H7 (cell line): ENCODE data around the gene FAM98A. TPM values are rescaled to one million over a fixed set of nuclear protein-coding genes. Genes with fewer than 3 reads are reported as not detected.

ENCODE experiments used
- DNase-seq: peaks from one replicate; pipeline ENCODE4 v3.0.0; 2012
- H3K27me3 ChIP-seq: 2 replicates; pipeline ENCODE4 v1.6.0; 2011; ENCODE audit warnings: mild to moderate bottlenecking, low read length; ENCODE audit not compliant: control insufficient read depth, insufficient read depth
- H3K36me3 ChIP-seq: replicated peaks from 2 replicates; pipeline ENCODE4 v1.5.1; 2011; ENCODE audit warnings: low read length; ENCODE audit not compliant: control insufficient read depth, insufficient read depth
- H3K4me3 ChIP-seq: 2 replicates; pipeline ENCODE4 v1.5.1; 2011; ENCODE audit warnings: low read depth, mild to moderate bottlenecking, control low read depth, low read length, moderate library complexity; ENCODE audit not compliant: insufficient read depth
- total RNA-seq: library from RNA; depleted of rRNA; stranded (reverse); fragments of >200 nt; shearing (Covaris generic); gene quantifications from 2 replicates; pipeline ENCODE4 v1.2.3, GENCODE V29; 2014

Gene FAM98A
- total RNA-seq, 1 experiment from 2014 or later, result 27.7 TPM

DNA sequence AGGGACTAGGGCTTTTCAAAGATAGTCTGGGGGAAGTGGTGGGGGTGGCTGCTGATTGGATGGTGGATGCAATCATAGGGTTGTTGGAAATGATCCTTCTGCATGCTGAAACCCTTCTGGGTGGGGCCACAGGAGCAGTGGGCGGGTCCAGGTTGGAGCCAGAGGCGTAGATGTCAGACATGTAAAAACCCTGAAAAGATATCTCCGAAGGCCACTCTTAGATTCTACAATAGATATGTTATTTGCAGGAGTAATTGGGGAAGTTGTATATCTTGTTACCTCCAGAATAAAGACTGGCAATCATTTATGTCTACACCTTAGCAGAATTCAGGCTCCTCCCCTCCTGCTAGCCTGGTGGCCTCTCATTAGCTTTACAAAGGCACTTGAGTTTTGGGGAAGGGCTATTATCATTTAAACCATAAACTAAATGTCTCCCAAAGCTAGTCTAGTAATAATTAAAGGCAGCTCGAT is 8.2 kb upstream of the FAM98A start:
- no peaks in the 10 kb centered on the region; the same call in 1 of the 2 replicates for H3K36me3 ChIP-seq
- no peaks in the 10 kb centered on the region for H3K27me3 ChIP-seq
- no peak overlapping the region for H3K4me3 ChIP-seq
- DNase-seq, result peak; percentile 77

DNA sequence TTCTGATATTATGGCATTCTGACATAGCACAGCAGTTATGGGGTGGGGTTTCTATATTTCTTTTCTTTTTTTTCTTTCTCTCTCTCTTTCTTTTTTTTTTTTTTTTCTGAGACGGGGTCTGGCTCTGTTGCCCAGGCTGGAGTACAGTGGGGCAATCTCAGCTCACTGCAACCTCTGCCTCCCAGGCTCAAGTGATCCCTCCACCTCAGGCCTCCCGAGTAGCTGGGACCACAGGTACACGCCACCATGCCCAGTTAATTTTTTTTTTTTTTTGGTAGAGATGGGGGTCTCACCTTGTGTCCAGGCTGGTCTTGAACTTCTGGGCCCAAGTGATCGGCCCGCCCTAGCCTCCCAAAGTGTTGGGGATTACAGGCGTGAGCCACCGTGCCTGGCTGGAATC is 7.5 kb upstream of the FAM98A start:
- H3K4me3 ChIP-seq, result no peak overlapping the region
- DNase-seq, result no peak
- no peaks in the 10 kb centered on the region; the same call in 1 of the 2 replicates for H3K36me3 ChIP-seq
- no peaks in the 10 kb centered on the region for H3K27me3 ChIP-seq

DNA sequence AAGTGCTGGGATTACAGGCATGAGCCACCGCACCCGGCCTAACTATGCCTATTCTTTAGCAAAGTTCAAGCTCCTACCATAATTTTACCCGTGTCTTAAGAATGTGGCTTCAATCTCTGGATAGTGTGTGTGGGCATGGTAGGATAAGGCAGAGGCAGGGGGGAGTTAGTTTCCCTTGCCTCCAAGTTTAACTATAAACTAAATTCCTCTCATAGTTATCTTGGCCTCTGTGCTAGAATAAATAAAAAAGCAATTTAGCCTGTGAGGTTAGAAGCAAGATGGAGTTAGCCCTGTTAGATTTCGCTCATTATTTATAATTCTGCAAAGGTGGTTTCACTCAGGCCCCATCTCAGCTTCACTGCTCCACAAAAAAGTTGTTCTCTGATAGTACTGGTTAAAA is 7.0 kb upstream of the FAM98A start:
- DNase-seq, result no peak
- H3K4me3 ChIP-seq, result no peak overlapping the region
- H3K27me3 ChIP-seq, result no peaks in the 10 kb centered on the region
- no peaks in the 10 kb centered on the region; the same call in 1 of the 2 replicates for H3K36me3 ChIP-seq

DNA sequence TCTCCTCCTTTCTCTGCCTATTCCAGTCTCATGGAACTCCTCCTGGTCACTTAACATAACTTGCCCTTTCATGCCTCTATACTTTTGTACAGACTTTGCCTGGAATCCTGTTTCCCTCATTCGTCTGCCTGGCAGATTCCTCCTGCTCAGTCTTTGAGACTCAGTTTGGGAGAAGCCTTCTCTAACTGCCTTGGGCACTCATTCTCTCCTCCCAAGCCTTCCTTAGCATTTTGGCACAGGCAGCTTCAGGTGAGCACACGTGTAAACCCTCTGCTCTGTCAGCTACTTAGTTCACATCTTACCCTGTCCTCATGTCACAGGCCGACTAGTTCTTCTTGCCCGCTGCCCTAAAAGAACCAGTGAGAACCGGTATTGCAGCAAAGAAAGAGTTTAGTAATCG is 6.0 kb upstream of the FAM98A start:
- H3K4me3 ChIP-seq, result no peak overlapping the region
- no peaks in the 10 kb centered on the region for H3K27me3 ChIP-seq
- H3K36me3 ChIP-seq, result no peaks in the 10 kb centered on the region
- no peak for DNase-seq

DNA sequence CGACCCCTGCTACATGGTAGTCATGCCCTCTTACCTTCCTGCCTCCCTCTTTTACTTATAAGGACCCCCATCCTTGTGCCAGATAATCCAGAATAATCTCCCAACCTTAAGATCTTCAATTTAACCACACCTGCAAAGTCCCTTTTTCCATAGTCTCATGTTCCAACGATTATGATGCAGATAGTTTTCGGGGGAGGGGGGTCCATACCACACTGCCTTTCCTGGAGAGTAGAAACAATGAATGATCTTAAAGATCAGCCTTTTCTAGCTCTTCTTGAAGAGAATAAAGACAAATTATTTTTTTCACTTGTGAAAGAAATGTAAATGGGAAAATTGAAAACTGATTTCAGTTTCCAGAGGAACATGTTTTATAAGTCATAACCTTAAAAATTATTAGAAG is 4.3 kb upstream of the FAM98A start:
- no peaks in the 10 kb centered on the region for H3K27me3 ChIP-seq
- H3K4me3 ChIP-seq, result no peak overlapping the region
- DNase-seq, result peak; percentile 57
- H3K36me3 ChIP-seq, result no peaks in the 10 kb centered on the region

DNA sequence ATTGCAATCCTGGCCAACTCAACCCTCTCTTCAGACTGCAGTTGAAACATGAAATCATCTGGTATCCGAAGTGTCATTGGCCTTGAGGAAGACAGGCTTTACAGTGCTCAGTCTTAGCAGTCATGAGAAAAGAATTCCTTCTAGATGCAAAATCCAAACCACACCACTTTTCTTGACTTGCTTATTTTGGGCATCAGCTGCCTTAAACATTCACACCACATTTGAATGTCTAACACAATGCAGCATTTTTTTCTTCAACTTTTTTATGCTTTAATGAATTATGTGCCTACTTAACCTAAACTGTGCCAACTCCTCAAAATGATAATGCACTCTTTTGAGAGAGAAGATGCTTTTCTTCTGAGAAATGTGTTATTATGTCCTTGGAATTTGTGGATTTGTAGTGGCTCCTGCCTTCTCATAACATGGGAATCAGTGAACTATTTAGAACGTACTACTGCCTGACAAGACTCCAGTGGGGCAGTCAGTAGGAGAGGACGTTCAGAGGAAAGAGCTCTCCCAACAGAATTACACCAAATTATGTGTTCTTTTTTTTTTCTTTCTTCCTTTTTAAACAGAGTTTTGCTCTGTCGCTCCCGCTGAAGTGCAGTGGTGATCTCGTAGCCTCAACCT is 3.2 kb upstream of the FAM98A start:
- no peaks in the 10 kb centered on the region for H3K27me3 ChIP-seq
- no peaks in the 10 kb centered on the region for H3K36me3 ChIP-seq
- DNase-seq, result no peak
- no peak overlapping the region for H3K4me3 ChIP-seq

DNA sequence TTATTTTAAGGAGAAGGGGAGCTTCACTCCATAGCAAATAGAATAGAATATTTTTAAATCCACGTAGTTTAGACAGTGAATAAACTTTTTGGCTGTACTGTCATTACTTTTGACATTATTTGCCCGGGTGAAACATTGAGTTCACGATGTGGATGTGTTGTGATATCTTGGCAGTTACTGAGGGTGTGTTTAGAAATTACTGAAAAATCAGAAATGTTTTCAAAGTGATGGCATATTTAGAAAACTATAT is 769 bp upstream of the FAM98A start:
- Histone ChIP-seq H3K36me3 (no peaks in the 10 kb centered on the region), H3K27me3 (no peaks in the 10 kb centered on the region), H3K4me3 (peak overlapping the region; percentile 95)
- DNase-seq, result no peak

DNA sequence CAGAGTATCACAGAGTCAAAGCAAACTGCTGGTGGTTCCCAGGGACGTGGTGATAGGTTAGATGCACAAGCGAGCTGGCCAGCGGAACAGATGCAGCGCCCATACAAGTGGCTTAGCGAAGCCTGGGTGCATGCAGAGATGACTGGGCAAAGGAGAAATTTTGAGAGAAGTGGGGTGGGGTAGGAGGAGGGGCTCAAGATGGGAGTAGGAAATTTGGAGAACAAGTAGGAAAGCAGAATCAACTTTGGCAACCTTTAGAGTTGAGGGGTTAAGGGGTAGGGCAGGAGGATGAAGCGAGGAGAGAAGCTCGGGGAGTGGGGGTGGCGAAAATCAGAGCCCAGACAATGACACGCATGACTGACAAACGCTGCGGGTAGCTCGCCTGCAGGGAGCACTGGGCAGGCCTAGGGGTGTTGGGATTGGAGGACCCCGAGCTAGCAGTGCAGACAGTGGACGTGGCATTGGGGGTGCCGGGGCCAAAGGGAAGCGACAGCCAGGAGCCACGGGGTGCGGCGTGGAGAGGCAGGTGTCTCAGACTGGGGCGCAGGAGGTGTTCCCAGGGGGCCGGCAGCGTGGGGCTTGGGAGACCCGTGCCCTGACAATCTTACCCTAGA is 431 bp downstream of the FAM98A start:
- DNase-seq, result peak; percentile 56
- Histone ChIP-seq H3K27me3 (no peaks in the 10 kb centered on the region), H3K4me3 (peak overlapping the region; percentile 95), H3K36me3 (peaks cover 6% of the 10 kb centered on the region)

DNA sequence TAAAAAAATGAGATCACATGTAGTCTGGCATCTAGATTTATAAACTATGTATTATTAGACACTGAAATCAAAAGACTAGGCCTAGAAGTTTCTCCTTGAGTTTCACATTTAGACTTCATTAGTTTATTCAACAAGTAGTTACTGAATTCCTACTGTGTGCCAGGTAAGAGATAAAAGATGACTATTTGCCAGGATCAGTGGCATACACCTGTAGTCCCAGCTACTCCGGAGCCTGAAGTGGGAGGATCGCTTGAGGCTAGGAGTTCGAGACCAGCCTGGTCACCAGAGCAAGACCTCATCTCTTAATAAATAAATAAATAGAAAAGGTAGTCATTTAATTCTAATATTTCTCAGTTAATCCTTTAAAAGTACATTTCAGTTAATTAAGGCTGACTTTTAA is 2.1 kb downstream of the FAM98A start:
- Histone ChIP-seq H3K4me3 (no peak overlapping the region), H3K27me3 (no peaks in the 10 kb centered on the region)
- DNase-seq, result no peak

DNA sequence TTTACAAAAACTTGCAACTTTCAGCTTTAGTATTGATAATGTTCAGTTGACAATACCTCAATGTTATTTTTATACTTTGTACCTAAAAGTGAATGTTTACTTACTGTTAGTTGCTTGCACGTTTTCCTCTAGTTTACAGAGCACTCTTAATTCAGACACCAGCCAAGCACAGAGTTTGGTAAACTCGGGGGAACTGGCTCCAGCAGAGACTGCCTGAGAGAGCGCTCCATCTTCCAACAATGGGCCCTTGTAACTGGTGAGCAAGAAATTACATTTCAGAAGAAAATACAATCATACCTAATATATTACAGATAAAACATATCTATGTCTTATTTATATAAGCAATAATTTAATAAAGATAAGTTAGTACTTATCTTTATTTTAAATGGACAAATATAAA is 3.7 kb downstream of the FAM98A start:
- no peak overlapping the region for H3K4me3 ChIP-seq
- DNase-seq, result no peak
- peaks cover 13% of the 10 kb centered on the region for H3K36me3 ChIP-seq
- no peaks in the 10 kb centered on the region for H3K27me3 ChIP-seq

More for the DNA sequence above, 2.1 kb downstream of the FAM98A start:
- peaks cover 11% of the 10 kb centered on the region for H3K36me3 ChIP-seq

DNA sequence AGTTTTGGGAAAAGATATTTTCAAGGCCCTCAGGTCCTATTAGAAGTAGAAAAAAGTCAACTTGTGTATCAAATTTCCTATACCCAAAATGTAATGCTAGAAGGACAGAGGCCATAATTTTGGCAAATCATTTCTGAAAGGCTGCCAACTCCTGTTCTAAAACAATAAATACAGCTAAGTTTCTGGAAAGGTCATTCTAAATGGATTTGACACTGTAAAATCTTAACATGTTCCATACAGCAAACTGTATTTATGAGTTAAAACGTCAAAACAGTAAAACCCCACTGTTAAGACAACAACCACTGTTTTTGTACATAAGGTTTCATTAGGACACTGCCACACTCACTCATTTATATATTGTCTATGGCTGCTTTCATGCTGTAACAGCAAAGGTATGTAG is 9.7 kb downstream of the FAM98A start:
- Histone ChIP-seq H3K36me3 (peaks cover 21% of the 10 kb centered on the region), H3K4me3 (no peak overlapping the region), H3K27me3 (no peaks in the 10 kb centered on the region)
- no peak for DNase-seq

DNA sequence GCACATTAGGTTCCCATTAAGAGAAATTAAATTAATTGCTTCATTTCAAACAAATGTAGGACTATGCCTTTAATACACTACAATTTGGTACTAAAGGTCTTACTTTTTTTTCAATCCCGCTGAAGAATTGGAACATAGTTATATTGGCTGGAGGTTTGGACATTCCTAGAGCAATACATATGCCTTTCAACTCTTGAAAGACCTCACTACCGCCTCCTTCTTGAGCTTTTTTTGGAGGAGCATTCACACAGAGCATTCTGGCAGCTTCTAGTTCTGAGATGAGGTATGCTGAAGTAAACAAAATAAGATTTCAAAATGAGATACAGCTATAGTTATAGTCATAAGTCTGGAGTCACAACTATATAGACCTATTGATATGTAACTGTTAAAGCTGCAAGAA is 10.9 kb downstream of the FAM98A start:
- H3K4me3 ChIP-seq, result no peak overlapping the region
- H3K36me3 ChIP-seq, result peaks cover 16% of the 10 kb centered on the region
- no peak for DNase-seq
- H3K27me3 ChIP-seq, result no peaks in the 10 kb centered on the region

DNA sequence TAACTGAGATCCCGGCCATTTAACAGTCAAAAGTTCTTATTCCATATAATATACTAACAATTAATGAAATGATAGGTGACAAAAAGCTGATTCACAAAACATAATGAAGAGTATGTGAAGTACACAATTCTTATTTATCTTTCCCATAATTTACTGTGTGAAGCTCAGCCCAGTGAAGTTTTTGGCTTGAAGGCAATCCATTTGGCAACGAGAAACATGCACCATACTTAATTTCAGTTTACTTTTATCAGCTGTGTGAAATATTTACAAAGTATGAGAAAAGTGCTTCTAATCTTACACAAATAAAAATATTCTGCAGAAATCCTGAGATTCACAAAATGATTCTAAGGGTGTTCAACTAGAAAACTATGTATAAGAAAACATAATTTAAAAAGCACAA is 12.3 kb downstream of the FAM98A start:
- H3K27me3 ChIP-seq, result no peaks in the 10 kb centered on the region
- peaks cover 13% of the 10 kb centered on the region for H3K36me3 ChIP-seq
- H3K4me3 ChIP-seq, result no peak overlapping the region
- no peak for DNase-seq

DNA sequence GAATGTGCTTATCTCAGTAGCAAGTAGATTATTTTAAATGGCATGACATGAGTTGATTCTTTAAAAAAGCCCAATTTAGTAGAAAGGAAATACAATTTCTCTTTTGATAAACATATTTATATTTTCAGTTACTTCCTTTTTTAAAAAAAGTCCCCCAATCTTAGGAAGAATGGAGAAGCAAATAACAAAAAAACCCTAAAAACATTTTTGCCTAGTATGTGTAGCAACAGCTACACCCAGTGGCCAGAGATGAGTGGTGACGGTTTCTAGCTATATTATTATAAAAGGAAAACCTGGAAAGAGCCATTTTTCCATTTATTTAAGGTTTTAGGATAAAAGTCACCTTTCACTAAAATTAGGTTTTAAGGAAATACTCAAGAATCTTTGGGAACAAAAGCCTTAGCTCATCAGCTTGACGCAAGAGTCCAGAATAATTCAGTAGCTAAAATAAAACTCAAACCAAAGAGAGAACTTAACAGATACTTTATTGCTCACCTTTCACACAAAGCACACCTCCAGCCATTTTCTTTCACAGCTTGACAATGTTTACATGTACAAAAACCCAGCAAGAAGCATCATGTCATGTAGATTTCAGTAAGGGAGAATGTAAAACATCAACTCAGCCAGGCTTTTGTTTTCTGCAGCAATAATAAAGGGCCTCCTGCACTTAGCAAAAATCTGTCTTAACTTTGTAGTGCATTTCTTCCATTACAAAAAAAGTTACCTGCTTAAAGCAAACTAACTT is 15.7 kb downstream of the FAM98A start:
- no peaks in the 10 kb centered on the region for H3K27me3 ChIP-seq
- H3K36me3 ChIP-seq, result peaks cover 11% of the 10 kb centered on the region
- H3K4me3 ChIP-seq, result no peak overlapping the region
- DNase-seq, result peak; percentile 27

DNA sequence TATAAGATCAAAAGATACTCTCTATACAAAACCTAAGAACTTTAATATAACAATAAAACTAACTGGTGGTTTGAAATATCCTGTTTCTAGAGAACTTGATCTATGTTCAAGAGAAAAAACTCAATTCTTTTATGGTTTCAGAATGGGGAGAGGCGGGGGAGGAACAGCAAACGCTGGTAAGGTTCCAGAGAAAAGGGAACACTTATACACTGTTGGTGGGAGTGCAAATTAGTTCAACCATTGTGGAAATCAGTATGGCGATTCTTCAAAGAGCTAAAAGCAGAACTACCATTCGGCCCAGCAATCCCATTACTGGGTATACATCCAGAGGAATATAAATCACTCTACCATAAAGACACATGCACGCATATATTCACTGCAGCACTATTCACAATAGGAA is 17.2 kb downstream of the FAM98A start:
- H3K4me3 ChIP-seq, result no peak overlapping the region
- H3K36me3 ChIP-seq, result peaks cover 5% of the 10 kb centered on the region
- DNase-seq, result no peak
- no peaks in the 10 kb centered on the region for H3K27me3 ChIP-seq
